Measurements from ENCODE around the gene DCBLD1.

Gene DCBLD1

DNA sequence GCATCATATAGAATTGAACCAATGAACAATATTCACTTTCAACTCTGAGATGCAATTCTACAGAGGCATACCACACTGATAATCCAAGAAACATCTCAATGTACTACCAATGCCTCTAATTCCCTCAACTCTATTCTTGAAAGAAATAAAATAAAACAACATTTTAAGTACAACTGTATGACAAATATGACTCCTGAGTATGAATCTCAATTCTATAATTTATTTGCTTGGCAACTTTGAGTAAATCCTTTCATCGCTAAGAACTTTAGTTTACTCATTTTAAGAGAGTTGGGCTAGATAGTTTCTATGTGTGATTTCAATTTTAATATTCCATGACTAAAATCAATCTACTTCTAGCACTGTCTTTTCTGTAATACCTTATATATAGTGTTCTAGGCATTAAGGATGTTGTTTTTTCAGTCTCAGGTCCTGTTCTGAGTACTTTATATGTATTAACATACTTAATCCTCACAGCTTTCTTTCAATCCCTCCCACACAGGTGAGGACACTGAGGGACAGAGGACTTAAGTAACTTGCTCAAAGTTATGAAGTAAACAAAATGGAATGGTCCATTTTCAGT is 86.4 kb downstream of the DCBLD1 start:
- TF ChIP-seq, protein P1, sequence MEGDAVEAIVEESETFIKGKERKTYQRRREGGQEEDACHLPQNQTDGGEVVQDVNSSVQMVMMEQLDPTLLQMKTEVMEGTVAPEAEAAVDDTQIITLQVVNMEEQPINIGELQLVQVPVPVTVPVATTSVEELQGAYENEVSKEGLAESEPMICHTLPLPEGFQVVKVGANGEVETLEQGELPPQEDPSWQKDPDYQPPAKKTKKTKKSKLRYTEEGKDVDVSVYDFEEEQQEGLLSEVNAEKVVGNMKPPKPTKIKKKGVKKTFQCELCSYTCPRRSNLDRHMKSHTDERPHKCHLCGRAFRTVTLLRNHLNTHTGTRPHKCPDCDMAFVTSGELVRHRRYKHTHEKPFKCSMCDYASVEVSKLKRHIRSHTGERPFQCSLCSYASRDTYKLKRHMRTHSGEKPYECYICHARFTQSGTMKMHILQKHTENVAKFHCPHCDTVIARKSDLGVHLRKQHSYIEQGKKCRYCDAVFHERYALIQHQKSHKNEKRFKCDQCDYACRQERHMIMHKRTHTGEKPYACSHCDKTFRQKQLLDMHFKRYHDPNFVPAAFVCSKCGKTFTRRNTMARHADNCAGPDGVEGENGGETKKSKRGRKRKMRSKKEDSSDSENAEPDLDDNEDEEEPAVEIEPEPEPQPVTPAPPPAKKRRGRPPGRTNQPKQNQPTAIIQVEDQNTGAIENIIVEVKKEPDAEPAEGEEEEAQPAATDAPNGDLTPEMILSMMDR (IDR thresholded peaks at IDR 0.05), result no peak
- TF ChIP-seq ZFX (IDR thresholded peaks at IDR 0.05; ENCODE audit: borderline replicate concordance), result no peak
- H3K27ac ChIP-seq, result no peak overlapping the region

DNA sequence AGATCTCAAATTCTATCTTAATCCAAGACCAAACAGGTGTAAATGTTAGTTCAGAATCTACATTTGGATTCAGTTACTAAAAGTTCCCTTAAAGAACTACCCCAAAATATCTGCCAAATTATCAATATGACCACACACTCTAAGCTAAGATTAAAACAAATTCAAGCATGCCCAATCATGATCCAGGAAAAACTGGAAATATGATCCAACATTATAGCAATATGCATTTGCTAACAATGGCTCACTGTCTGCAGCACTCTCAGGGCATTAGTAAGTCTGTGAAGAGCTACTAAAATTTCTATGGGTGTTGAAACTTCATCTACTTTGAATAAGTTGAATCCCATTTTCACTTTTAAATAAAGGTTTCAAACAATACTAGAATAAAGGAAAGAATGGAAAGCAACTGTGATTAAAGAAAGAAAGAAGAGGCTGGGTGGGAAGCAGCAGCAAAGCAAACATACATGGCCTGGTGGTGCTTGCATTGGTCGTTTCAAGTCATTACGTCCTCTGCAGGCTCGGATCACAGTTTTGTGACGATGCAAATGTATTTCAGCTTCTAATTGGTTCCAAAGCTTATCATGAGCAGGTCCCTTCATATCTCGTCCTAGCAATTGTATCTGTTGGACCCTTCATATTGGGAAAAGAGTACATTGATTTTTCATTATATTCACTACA is 90.7 kb downstream of the DCBLD1 start:
- TF ChIP-seq, protein P1 (IDR thresholded peaks at IDR 0.05), result no peak
- TF ChIP-seq ZFX (IDR thresholded peaks at IDR 0.05; ENCODE audit: borderline replicate concordance), result no peak
- H3K27ac ChIP-seq, result no peak overlapping the region

DNA sequence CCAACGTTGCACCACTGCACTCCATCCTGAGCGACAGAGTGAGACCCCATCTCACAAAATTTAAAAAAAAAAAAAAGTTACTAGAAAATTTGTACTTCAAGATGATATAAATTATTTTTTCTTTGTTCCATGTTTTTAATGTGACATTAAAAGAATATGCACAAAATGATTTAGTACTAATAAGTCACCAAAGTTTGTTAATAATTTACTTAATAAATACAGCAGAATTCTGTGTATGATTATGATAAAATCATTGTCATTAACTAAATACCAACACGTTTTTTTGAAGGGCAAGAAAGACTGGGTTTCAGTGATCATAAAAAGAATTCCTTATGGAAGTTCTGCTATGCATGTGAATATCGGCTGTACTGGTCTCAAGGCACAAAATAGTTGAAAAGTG is 91.7 kb downstream of the DCBLD1 start:
- TF ChIP-seq, protein P1 (IDR thresholded peaks at IDR 0.05), result no peak
- no peak for TF ChIP-seq ZFX (IDR thresholded peaks at IDR 0.05; ENCODE audit: borderline replicate concordance)
- H3K27ac ChIP-seq, result no peak overlapping the region

DNA sequence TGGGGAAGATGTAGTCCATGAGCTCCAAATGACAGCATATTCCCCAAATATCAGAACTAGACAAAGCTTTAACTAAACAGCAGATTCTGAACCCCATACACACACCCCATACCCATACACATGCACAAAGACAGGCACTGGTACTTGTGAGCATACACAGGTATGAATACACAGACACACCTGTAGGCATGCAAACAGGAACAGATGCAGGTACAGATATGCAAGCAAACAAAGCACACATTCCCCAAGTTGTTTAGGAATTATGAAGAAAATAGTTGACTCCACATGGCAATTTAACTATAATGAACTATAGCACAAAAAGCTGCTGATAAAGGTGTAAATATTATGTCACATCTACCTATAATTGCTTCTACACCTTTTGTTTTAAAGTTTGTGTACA is 103.2 kb downstream of the DCBLD1 start:
- TF ChIP-seq ZFX (IDR thresholded peaks at IDR 0.05; ENCODE audit: borderline replicate concordance), result no peak
- TF ChIP-seq, protein P1 (IDR thresholded peaks at IDR 0.05), result no peak

DNA sequence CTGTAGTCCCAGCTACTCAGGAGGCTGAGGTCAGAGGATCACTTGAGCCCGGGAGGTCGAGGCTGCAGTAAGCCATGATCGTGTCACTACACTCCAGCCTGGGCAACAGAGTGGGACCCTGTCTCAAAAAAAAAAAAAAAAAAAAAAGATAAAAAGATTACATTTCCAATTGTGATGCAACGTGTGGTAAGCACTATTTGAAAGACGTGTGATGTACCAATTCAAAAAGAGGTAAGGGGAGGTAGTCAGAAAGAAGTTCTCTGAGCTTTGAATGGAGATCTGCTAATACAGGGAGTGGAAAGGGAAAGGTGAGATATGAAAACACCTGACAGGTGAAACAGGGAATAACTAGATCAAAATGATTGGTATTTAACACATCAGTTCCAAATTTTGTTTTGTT is 108.0 kb downstream of the DCBLD1 start:
- H3K27ac ChIP-seq, result no peak overlapping the region
- TF ChIP-seq ZFX (IDR thresholded peaks at IDR 0.05; ENCODE audit: borderline replicate concordance), result no peak
- TF ChIP-seq, protein P1 (IDR thresholded peaks at IDR 0.05), result no peak

More for the DNA sequence above, 103.2 kb downstream of the DCBLD1 start:
- H3K27ac ChIP-seq, result no peak overlapping the region

DNA sequence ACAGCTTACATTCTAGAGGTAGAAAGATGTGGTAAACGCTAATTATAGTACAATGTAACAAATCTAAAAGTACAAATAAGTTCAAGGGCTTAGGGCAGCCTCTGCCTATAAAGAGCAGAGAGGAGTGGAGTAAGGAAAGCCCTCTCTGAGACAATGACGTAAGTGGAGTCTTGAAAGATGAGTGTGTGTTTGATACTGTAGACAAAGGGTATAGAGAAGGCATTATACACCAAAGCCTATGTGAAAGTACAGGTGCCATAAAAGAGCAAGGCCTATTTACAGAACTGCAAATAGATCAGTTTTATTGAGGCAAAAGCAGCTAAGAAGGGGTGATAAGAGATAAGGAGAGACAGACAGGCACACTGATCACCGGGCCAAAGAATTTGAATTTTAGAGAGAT is 108.9 kb downstream of the DCBLD1 start:
- TF ChIP-seq, protein P1 (IDR thresholded peaks at IDR 0.05), result no peak
- TF ChIP-seq ZFX (IDR thresholded peaks at IDR 0.05; ENCODE audit: borderline replicate concordance), result no peak
- no peak overlapping the region for H3K27ac ChIP-seq

DNA sequence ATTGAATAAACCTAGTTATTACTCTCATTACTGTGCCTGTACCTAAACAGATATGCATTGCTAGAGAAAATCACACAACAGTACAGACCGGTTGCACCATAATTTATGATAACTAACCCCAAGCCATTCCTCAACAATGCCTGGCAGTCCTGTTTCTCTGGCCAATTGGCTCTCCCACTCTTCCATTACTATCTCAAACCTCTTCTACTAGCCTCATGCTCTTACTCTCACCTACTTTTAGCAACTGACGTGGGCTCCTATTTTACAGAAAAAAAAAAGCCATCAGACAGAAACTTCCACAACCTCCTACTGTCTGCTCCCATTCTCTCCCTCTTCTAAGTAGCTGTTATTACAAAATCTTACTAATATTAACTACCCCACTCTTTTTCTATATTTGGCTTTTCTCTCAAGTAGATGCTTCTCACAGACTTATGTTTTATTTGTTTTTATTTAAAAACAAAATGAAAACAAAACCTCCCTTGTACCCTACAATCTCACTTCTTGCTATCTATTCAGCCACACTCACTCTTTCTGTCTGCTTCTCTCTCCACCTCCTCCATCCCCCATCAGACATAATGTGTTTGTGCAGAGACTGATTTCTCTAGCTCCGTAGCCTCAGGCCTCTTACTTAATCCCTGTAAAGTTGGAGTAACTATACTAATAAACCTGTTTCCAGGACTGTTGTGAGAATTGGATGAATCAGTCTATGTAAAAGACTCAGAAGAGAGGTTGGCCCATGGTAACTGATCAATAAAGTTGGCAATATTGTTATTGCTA is 110.7 kb downstream of the DCBLD1 start:
- H3K27ac ChIP-seq, result no peak overlapping the region
- TF ChIP-seq, protein P1 (IDR thresholded peaks at IDR 0.05), result no peak
- TF ChIP-seq ZFX (IDR thresholded peaks at IDR 0.05; ENCODE audit: borderline replicate concordance), result no peak
